NCI-H82 (cell line): ENCODE results near the gene IQCH.
"Not testable (repeated sequence)": the region's sequence is repeated elsewhere in the genome, so short reads cannot be mapped to it uniquely, and the experiment has no call there.

Experiments
- DNase-seq: peaks from one replicate; lab custom pipeline; 2025; lab: John Stamatoyannopoulos, UW

Gene IQCH

GRCh38 chr15:67358391-67358790, 103.8 kb downstream of the IQCH start:
- DNase-seq: no peak

GRCh38 chr15:67358812-67359211, 104.2 kb downstream of the IQCH start:
- no peak for DNase-seq

GRCh38 chr15:67359431-67360079, 105.0 kb downstream of the IQCH start:
- DNase-seq: no peak

- DNase-seq: peak; percentile 81
These were observed 106.5 kb downstream of the IQCH start for GRCh38 chr15:67361100-67361499.

- DNase-seq: not testable (repeated sequence)
These were observed 109.1 kb downstream of the IQCH start for GRCh38 chr15:67363712-67364111.

GRCh38 chr15:67365994-67366393, 111.4 kb downstream of the IQCH start:
- no peak for DNase-seq

GRCh38 chr15:67366904-67367303, 112.3 kb downstream of the IQCH start:
- DNase-seq: no peak

GRCh38 chr15:67369359-67369998, 114.9 kb downstream of the IQCH start:
- no peak for DNase-seq

- DNase-seq: no peak
These were observed 115.8 kb downstream of the IQCH start for GRCh38 chr15:67370206-67370954.

- no peak for DNase-seq
These were observed 118.0 kb downstream of the IQCH start for GRCh38 chr15:67372543-67372942.

GRCh38 chr15:67372986-67373675, 118.5 kb downstream of the IQCH start:
- peak; percentile 40 for DNase-seq

- DNase-seq: no peak
These were observed 119.4 kb downstream of the IQCH start for GRCh38 chr15:67373971-67374370.

- peak; percentile 38 for DNase-seq
These were observed 124.9 kb downstream of the IQCH start for GRCh38 chr15:67379530-67379929.

- DNase-seq: no peak
These were observed 126.3 kb downstream of the IQCH start for GRCh38 chr15:67380921-67381320.

GRCh38 chr15:67381416-67382045, 126.9 kb downstream of the IQCH start:
- no peak for DNase-seq

GRCh38 chr15:67382723-67383122, 128.1 kb downstream of the IQCH start:
- no peak for DNase-seq

- no peak for DNase-seq
These were observed 129.3 kb downstream of the IQCH start for GRCh38 chr15:67383899-67384298.

GRCh38 chr15:67384761-67385160, 130.2 kb downstream of the IQCH start:
- DNase-seq: no peak

GRCh38 chr15:67385971-67386370, 131.4 kb downstream of the IQCH start:
- DNase-seq: no peak

GRCh38 chr15:67386947-67387346, 132.4 kb downstream of the IQCH start:
- no peak for DNase-seq

- no peak for DNase-seq
These were observed 135.4 kb downstream of the IQCH start for GRCh38 chr15:67389975-67390374.
